ENCODE results near the gene OR2T8. TPM values are rescaled to one million over a fixed set of nuclear protein-coding genes. Genes with fewer than 3 reads are reported as not detected.

OR2T8 gene
- total and polyA plus RNA-seq, 2 of the 4 experiments (the other 2 are of a cell fraction) = not detected

GRCh38 chr1:247933989-247934388 is 13.9 kb downstream of the OR2T8 start:
- ChIA-PET CTCF (no interaction called here), POLR2A (ENCODE audit: unreplicated experiment) (no interaction called here)
- no CpG with 5 or more reads among the region's 8 CpGs for WGBS, 2 experiments (ENCODE audit: extremely low coverage in 2 of 2, insufficient read length in 1 of 2)
- DNase-seq = no peak
- Histone ChIP-seq H3K9me1 (ENCODE audit: insufficient read depth, low read length) (no peaks in the 10 kb centered on the region), H3K27me3 (ENCODE audit: control insufficient read depth, insufficient read depth, low read length) (no peaks in the 10 kb centered on the region), H3K4me2 (ENCODE audit: low read depth, low read length) (no peak overlapping the region), H2AFZ (replicated peaks; ENCODE audit: low read length, poor library complexity) (no peak overlapping the region), H2BK15ac (ENCODE audit: low read depth, low read length) (no peak overlapping the region), H3K36me3 (ENCODE audit: control insufficient read depth, insufficient read depth, low read length) (no peaks in the 10 kb centered on the region), H2BK5ac (ENCODE audit: low read depth, low read length, poor library complexity, severe bottlenecking) (no peak overlapping the region), H4K91ac (ENCODE audit: insufficient read depth, low read depth, low read length) (no peak overlapping the region), H3K14ac (replicated peaks; ENCODE audit: low read depth, low read length) (no peak overlapping the region), H3K79me1 (ENCODE audit: low read depth in 1 of 2, low read length in 2 of 2) (no peaks in the 10 kb centered on the region), H4K5ac (ENCODE audit: low read depth, low read length) (no peak overlapping the region), H4K8ac (ENCODE audit: low read depth in 2 of 2, low read length in 2 of 2) (no peak overlapping the region), H3K4ac (ENCODE audit: low read depth, low read length) (no peak overlapping the region), H4K20me1 (ENCODE audit: insufficient read depth, low read length) (no peaks in the 10 kb centered on the region), H3K23ac (ENCODE audit: low read depth, low read length) (no peak overlapping the region), H2BK20ac (ENCODE audit: low read depth, low read length) (no peak overlapping the region), H3K18ac (ENCODE audit: low read depth, low read length) (no peak overlapping the region), H3K27ac (ENCODE audit: insufficient read depth, low read length) (no peak overlapping the region), H3K9me3 (ENCODE audit: control insufficient read depth, insufficient read depth, low read length) (peaks cover 15% of the 10 kb centered on the region; the same call in 1 of the 2 replicates), H3K4me3 (ENCODE audit: insufficient read depth, low read depth, low read length) (no peak overlapping the region), H2AK5ac (ENCODE audit: low read depth, low read length) (no peak overlapping the region), H2AK9ac (replicated peaks; ENCODE audit: low read depth, low read length, poor library complexity) (no peak overlapping the region), H2BK120ac (ENCODE audit: low read depth, low read length) (no peak overlapping the region), H3K9ac (ENCODE audit: low read depth, low read length) (no peak overlapping the region), H3K56ac (ENCODE audit: extremely low read depth, insufficient read depth, low read length) (no peak overlapping the region), H3K4me1 (ENCODE audit: control insufficient read depth, insufficient read depth, low read length) (no peaks in the 10 kb centered on the region)
- in situ Hi-C loops (cut with MboI; ENCODE audit: low sequenced_read_pairs) (no loop called here), intact Hi-C loops (cut with micrococcal nuclease) (no loop called here), dilution Hi-C loops (cut with HindIII; ENCODE audit: low sequenced_read_pairs, unreplicated experiment) (no loop called here)
- TF ChIP-seq MXI1 (IDR thresholded peaks at IDR 0.05; ENCODE audit: borderline replicate concordance, low read depth, low read length) (no peak), CEBPB (IDR thresholded peaks at IDR 0.05; ENCODE audit: low read depth, low read length) (no peak), POLR2A (IDR thresholded peaks at IDR 0.05; ENCODE audit: low read depth, low read length) (no peak), ELK1 (IDR thresholded peaks at IDR 0.05; ENCODE audit: borderline replicate concordance, low read depth, low read length) (no peak), MAFK (IDR thresholded peaks at IDR 0.05; ENCODE audit: low read depth, low read length) (no peak), SMC3 (IDR thresholded peaks at IDR 0.05; ENCODE audit: low read depth, low read length) (no peak), BHLHE40 (IDR thresholded peaks at IDR 0.05; ENCODE audit: low read depth, low read length) (no peak), RFX5 (IDR thresholded peaks at IDR 0.05; ENCODE audit: low read depth, low read length) (no peak), CHD1 (IDR thresholded peaks at IDR 0.05; ENCODE audit: low read depth, low read length) (no peak), CTCF (conservative IDR thresholded peaks at IDR 0.05; ENCODE audit: low read depth, low read length) (no peak), FOS (IDR thresholded peaks at IDR 0.05; ENCODE audit: low read depth, low read length) (no peak), USF2 (IDR thresholded peaks at IDR 0.05; ENCODE audit: low read depth, low read length) (no peak), RAD21 (IDR thresholded peaks at IDR 0.05; ENCODE audit: low read length) (no peak), RCOR1 (IDR thresholded peaks at IDR 0.05; ENCODE audit: insufficient replicate concordance, low read length) (no peak), MAZ (IDR thresholded peaks at IDR 0.05; ENCODE audit: borderline replicate concordance, low read depth, low read length) (no peak), NFE2L2 (IDR thresholded peaks at IDR 0.05; ENCODE audit: low read depth, low read length) (no peak)
- no peak for ATAC-seq (ENCODE audit: low read depth)
- BruUV-seq (replicated peaks) = no TSS peak

All from IMR-90 (cell line).